Left colon (tissue), 2 donors: ENCODE data around the gene PLCXD3. TPM values are rescaled to one million over a fixed set of nuclear protein-coding genes. Genes with fewer than 3 reads are reported as not detected.
"Not testable (repeated sequence)": the region's sequence is repeated elsewhere in the genome, so short reads cannot be mapped to it uniquely, and the experiment has no call there.

Experiments
- ATAC-seq: fragments of 200-7000 bp; cut with Tn5 transposase; one replicate; pipeline ENCODE4 v1.9.1; 2020; ENCODE audit warnings: mild to moderate bottlenecking, moderate library complexity
- DNase-seq, 2 donors: peaks; one replicate each; pipeline ENCODE4 v3.0.0-alpha.2; 2020
- intact Hi-C, 2 donors: fragments of 100-400 bp; cut with DNase I in 1 of 2; cut with micrococcal nuclease in 1 of 2; formaldehyde crosslinking; loops; one replicate each; pipeline versions ENCODE4 v1.11.2 to v1.14.0; 2022; cut with DNase I, micrococcal nuclease
- total RNA-seq, 2 donors: library from RNA; stranded (reverse); fragmentation: NEBNext Ultra II Directional; extraction: Animal tissue kit (Norgen Biotek cat#: 25700); gene quantifications; one replicate each; pipeline ENCODE4 v1.2.1, GENCODE V29; 2021
- donor health status: DM: no; HTN: no; CAD: no.
- donor health status: DM: yes; HTN: yes; CAD: no.

PLCXD3 gene
- total RNA-seq, 2 donors from 2014 or later: 0.58 to 0.84 TPM

GRCh38 chr5:41503860-41504259 lies 6.5 kb downstream of the PLCXD3 start:
- DNase-seq (no peak), ATAC-seq (no peak)
- intact Hi-C loops: no loop called here

GRCh38 chr5:41503310-41503709 lies 7.1 kb downstream of the PLCXD3 start:
- ATAC-seq: no peak
- no peak for DNase-seq
- intact Hi-C loops: no loop called here

GRCh38 chr5:41493490-41494126 lies 16.8 kb downstream of the PLCXD3 start:
- ATAC-seq, DNase-seq, intact Hi-C loops: not testable (repeated sequence)

GRCh38 chr5:41485533-41485932 lies 24.9 kb downstream of the PLCXD3 start:
- DNase-seq (no peak), ATAC-seq (no peak)
- intact Hi-C loops: no loop called here

- DNase-seq (no peak), ATAC-seq (no peak)
- intact Hi-C loops: no loop called here
These were observed 27.7 kb downstream of the PLCXD3 start for GRCh38 chr5:41482715-41483114.

GRCh38 chr5:41482173-41482572 lies 28.2 kb downstream of the PLCXD3 start:
- ATAC-seq: no peak
- intact Hi-C loops: no loop called here

GRCh38 chr5:41471571-41472208 lies 38.7 kb downstream of the PLCXD3 start:
- DNase-seq, ATAC-seq, intact Hi-C loops: not testable (repeated sequence)

More at GRCh38 chr5:41482173-41482572, 28.2 kb downstream of the PLCXD3 start:
- DNase-seq: no peak

GRCh38 chr5:41465493-41466171 lies 44.8 kb downstream of the PLCXD3 start:
- intact Hi-C loops: no loop called here
- no peak for DNase-seq
- ATAC-seq: no peak

GRCh38 chr5:41459557-41459956 lies 50.8 kb downstream of the PLCXD3 start:
- ATAC-seq (no peak), DNase-seq (no peak)
- intact Hi-C loops: no loop called here

- intact Hi-C loops: no loop called here
- ATAC-seq: no peak
- DNase-seq: no peak
These were observed 53.3 kb downstream of the PLCXD3 start for GRCh38 chr5:41457094-41457493.

- ATAC-seq (no peak), DNase-seq (no peak)
- intact Hi-C loops: no loop called here
These were observed 57.9 kb downstream of the PLCXD3 start for GRCh38 chr5:41452506-41452905.

GRCh38 chr5:41447650-41448510 lies 62.5 kb downstream of the PLCXD3 start:
- intact Hi-C loops: no loop called here
- no peak for DNase-seq
- no peak for ATAC-seq

- intact Hi-C loops: no loop called here
- DNase-seq (no peak), ATAC-seq (no peak)
These were observed 64.4 kb downstream of the PLCXD3 start for GRCh38 chr5:41445937-41446563.

- intact Hi-C loops: no loop called here
- DNase-seq (no peak), ATAC-seq (no peak)
These were observed 75.1 kb downstream of the PLCXD3 start for GRCh38 chr5:41435276-41435675.

- no peak for ATAC-seq
- intact Hi-C loops: no loop called here
These were observed 76.7 kb downstream of the PLCXD3 start for GRCh38 chr5:41433552-41434181.

GRCh38 chr5:41432481-41433253 lies 77.7 kb downstream of the PLCXD3 start:
- intact Hi-C loops: no loop called here
- DNase-seq (no peak), ATAC-seq (no peak)

More at GRCh38 chr5:41433552-41434181, 76.7 kb downstream of the PLCXD3 start:
- DNase-seq: no peak

GRCh38 chr5:41427505-41427904 lies 82.9 kb downstream of the PLCXD3 start:
- ATAC-seq: no peak
- DNase-seq: no peak
- intact Hi-C loops: no loop called here

GRCh38 chr5:41425736-41426135 lies 84.7 kb downstream of the PLCXD3 start:
- ATAC-seq: no peak
- intact Hi-C loops: no loop called here

More at GRCh38 chr5:41425736-41426135, 84.7 kb downstream of the PLCXD3 start:
- DNase-seq: no peak
